Endometrial microvascular endothelial cells (primary cell): ENCODE data around the gene CH25H. TPM values are rescaled to one million over a fixed set of nuclear protein-coding genes. Genes with fewer than 3 reads are reported as not detected.

Experiments
- in situ Hi-C: cut with HindIII; loops from 2 replicates; pipeline ENCODE4 v1.10.0; 2017; ENCODE audit warnings: low sequenced_read_pairs, low pct_unique_long_range_greater_than_20kb; ENCODE audit errors: inconsistent ontology term
- total RNA-seq: library from RNA; depleted of rRNA; stranded (reverse); fragments of >200 nt; gene quantifications from one replicate; pipeline ENCODE4 v1.2.3, GENCODE V29; 2015; ENCODE audit errors: inconsistent ontology term

CH25H gene
- total RNA-seq, 1 donor from 2014 or later: not detected

DNA sequence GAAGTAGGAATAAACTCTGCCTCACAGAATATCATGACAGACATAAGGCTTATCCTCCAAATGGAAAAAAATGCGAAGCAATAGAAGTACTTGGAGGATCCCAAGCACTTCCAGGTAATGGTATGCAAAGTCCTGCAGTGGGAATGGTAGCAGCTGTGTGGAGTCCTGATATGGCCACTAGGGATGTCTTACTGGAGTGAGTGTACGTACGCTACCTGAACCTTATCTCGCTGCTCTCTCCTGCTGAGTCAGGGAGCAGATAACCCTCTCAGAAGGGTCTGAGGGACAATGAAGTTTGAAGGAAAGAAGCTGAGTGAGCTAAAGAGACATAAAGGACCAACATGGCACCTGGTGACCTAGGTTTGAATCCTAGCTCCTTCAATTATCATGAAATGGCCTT is 42.2 kb downstream of the CH25H start:
- in situ Hi-C loops: no loop called here

DNA sequence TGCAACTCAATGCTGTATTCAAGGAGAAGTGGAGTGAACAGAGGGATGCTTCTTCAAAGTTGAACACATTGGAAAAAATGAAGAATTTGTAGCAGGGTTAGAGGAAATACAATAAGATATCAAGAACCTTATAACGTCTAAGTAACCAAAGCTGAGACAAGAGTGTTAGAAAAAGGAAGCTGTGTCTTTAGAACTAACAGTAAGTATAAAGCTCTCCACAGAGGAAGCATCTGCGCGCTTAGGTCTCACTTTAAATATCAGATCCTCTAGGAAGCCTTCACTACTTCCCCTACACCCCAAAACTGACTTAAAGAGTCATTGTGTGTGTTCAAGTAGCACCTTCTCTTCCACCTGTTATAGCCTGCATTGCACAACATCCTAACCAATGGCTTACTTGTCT is 43.0 kb downstream of the CH25H start:
- in situ Hi-C loops: no loop called here

DNA sequence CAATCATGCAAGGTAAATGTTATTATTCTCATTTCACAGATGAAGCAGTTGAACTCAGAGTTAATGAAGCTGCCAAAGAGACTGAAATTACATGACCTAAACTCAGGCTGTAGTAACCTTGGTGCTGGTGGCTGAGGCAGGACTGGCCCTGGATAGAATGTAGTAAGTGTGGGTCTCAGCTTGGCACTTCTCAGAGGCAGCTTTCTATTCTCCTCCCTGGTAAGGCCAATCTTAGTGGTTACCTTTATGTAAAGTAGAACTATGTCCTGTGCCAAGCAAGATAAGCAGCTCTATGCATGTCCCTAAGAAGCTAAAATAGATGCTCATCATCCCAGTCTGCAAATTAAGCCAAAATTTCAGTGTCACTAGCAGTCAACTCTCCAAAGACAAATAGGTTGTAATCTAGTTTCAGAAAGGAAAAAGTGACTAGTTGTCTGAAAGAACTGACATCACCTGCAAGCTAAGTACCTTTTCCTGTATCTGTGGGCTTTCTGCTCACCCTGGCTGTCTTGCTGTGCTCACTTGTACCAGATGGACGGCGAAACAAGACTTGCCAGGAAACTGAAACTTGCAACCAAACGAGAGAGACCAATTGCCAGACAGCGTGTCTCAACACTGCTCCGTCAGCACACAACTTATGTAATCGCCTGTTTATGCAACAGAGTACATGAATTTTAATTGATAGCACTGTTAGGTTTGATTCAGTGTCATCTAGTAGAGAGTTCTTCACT is 43.7 kb downstream of the CH25H start:
- in situ Hi-C loops: no loop called here

DNA sequence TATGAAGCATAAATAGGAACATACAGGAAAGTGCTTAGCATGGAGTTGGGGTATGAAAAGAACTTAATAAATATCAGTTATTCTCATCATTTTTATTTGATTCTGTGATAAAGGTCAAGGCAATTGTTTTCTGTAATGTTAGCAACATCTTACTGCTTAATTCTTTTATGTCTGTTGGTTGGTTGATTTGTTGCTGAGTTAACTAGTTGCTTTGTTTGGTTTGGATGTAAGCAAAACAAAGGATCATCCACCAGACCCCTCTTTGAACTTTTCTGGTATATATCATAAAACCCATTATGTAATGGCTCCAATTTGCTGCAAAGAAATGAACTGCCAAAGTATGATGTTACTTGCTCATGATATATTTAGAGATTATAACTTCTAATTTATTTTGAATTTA is 44.5 kb downstream of the CH25H start:
- in situ Hi-C loops: no loop called here

DNA sequence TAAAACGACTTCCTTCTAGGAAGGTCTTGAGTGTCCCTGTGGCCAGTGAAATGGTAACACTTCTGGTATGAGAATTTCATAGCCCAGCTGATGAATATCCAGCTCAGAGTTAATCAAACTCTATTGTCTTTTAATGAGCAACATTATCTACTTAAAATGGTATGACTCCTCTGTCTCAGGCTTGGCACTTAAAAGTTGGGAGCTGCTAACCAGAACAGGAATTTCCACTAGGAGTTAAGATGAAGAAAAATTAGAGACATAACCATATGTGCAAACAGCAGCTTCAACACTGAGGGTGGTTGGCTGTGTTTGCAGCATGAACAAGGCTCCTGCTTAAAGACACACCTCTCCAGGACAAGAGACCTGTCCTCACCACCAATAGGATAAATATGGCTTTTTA is 46.8 kb downstream of the CH25H start:
- in situ Hi-C loops: no loop called here

DNA sequence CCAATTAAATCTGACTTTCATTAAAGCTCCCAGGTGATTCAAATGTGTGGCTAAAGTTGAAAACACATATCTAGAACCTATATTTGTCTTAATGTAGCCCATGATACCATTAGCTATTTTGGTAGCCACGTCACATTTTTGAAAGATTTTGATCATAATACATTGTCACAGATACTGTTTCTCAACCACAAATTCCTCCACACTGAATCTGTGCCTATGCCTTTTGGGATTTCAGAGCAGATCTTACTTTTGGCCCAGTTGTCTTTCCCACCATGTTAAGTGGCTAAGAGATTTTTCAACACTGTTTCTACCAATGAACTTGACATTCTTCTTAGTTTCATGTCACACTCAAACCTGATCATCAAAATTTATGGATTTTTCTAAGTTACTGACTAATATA is 47.4 kb downstream of the CH25H start:
- in situ Hi-C loops: no loop called here

DNA sequence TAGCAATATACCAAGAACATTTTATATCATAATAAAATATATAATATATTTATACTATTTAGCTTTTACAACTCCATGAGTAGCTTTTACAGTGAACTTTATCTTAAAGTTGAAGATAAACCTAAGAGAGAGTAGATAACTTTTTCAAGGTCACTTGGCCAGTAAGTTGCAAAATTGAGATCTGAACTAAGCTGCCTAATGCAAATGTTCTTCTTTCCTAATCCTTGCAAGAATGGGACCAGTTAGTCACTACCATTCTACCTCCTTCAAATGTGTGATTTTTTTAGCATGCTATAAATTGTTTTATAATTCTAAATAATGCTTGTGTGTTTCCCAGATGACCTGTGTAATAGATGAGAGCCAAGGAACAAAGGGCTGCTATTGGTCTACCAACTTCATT is 47.8 kb downstream of the CH25H start:
- in situ Hi-C loops: no loop called here

DNA sequence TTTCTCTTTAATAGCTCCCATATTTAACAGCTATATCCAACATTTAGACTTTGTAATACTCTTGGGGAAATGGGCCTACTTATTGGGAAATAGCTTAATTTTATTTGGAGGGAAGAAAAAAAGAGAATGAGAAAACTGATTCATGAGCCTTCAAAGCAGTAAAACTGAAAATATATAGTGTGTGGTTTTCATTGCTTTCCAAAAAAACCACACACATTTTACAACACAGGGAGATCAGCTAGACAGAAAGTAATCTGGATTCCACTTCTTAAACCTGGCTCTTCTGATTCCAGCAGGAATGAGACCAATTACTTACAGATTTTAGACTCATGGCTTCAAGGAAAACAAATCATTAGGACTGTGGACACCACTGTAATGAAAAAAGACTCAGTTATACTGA is 48.7 kb downstream of the CH25H start:
- in situ Hi-C loops: no loop called here

DNA sequence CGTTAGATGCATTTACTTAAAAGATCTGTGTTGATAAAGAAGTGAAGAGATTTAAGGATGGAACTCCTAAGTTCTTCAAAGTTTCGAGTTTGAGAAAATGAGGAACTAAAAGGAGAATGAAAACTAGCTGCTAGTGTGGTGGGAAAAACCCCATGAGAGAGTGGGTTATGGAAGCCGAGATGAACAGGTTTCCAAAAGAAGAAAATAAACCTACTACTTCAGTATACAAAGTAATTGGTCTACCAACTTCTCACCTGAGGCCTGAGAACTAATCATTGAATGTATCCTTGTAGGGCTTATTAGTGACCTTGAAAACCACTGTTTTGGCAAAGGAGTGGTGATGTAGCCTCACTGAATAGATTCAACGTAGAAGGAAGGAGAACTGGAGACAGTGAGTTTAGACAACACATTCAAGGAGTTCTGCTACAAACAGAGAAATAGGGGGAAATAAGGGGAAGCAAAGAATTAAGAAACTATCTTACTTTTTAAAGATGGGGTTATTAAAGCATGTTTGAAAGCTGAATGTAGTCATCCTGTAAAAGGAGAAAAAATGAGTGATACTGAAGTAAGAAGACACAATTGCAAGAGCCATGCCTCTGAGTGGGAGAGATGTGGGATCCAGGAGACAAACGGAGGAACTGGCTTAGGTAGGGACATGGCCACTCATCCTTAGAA is 50.8 kb downstream of the CH25H start:
- in situ Hi-C loops: no loop called here

Other genes with a start within 250 kb of the CH25H start
- gene FAS, start 216.5 kb downstream of the CH25H start, total RNA-seq: 5.8 TPM
- 26.7 TPM for gene LIPA, start 44.5 kb upstream of the CH25H start, total RNA-seq
- 0.84 TPM for gene IFIT2, start 94.7 kb upstream of the CH25H start, total RNA-seq
- 20.9 TPM for gene IFIT3, start 120.7 kb upstream of the CH25H start, total RNA-seq
- not detected for gene IFIT1B, start 170.7 kb upstream of the CH25H start, total RNA-seq
- gene IFIT1, start 185.3 kb upstream of the CH25H start, total RNA-seq: 7.2 TPM
- gene IFIT5, start 207.3 kb upstream of the CH25H start, total RNA-seq: 12.9 TPM